OCI-LY1 (cell line): Measurements from ENCODE around the gene ENTPD2.

ENCODE experiments used
- H2AFZ ChIP-seq: fragments of 200-600 bp; sonication (generic), shearing (Covaris generic); 2 replicates; pipeline ENCODE4 v1.6.0; 2014; ENCODE audit warnings: antibody characterized with exemption, mild to moderate bottlenecking, low read length
- H3F3A ChIP-seq: fragments of 200-600 bp; sonication (generic), shearing (Covaris generic); 2 replicates; pipeline ENCODE4 v1.6.0; 2014; ENCODE audit warnings: mild to moderate bottlenecking, antibody characterized with exemption, low read length, moderate library complexity; ENCODE audit not compliant: insufficient read depth
- H3K27ac ChIP-seq: fragments of 200-600 bp; sonication (generic); 2 replicates; pipeline ENCODE4 v1.5.1; 2014; ENCODE audit warnings: low read length, mixed run types, mild to moderate bottlenecking, low read depth; ENCODE audit not compliant: poor library complexity, severe bottlenecking
- H3K27me3 ChIP-seq: fragments of 200-600 bp; sonication (generic); 2 replicates; pipeline ENCODE4 v1.6.0; 2014; ENCODE audit warnings: antibody characterized with exemption, mild to moderate bottlenecking, low read length, moderate library complexity; ENCODE audit not compliant: insufficient read depth
- H3K36me3 ChIP-seq: fragments of 200-600 bp; sonication (generic); 2 replicates; pipeline ENCODE4 v1.6.1; 2014; ENCODE audit warnings: mild to moderate bottlenecking, antibody characterized with exemption, low read length, moderate library complexity, mixed read lengths; ENCODE audit not compliant: insufficient read depth
- H3K4me1 ChIP-seq: fragments of 200-600 bp; sonication (generic); 2 replicates; pipeline ENCODE4 v1.5.1; 2014; ENCODE audit warnings: mild to moderate bottlenecking, low read length, moderate library complexity; ENCODE audit not compliant: insufficient read depth, severe bottlenecking
- H3K4me2 ChIP-seq: fragments of 200-600 bp; sonication (generic), shearing (Covaris generic); 2 replicates; pipeline ENCODE4 v1.6.1; 2014; ENCODE audit warnings: low read length
- H3K4me3 ChIP-seq: fragments of 200-600 bp; sonication (generic); 2 replicates; pipeline ENCODE4 v1.5.1; 2014; ENCODE audit warnings: low read length, low read depth, mild to moderate bottlenecking, mixed read lengths; ENCODE audit not compliant: poor library complexity, severe bottlenecking
- H3K79me2 ChIP-seq: fragments of 200-600 bp; shearing (Covaris generic); 2 replicates; pipeline ENCODE4 v1.6.1; 2016; ENCODE audit warnings: mixed run types, low read length, mixed read lengths; ENCODE audit not compliant: insufficient read depth
- H3K9ac ChIP-seq: fragments of 200-600 bp; sonication (generic), shearing (Covaris generic); 2 replicates; pipeline ENCODE4 v1.6.1; 2014; ENCODE audit warnings: mild to moderate bottlenecking, low read length, mixed read lengths
- H3K9me2 ChIP-seq: fragments of 200-600 bp; sonication (generic), shearing (Covaris generic); 2 replicates; pipeline ENCODE4 v1.6.1; 2014; ENCODE audit warnings: low read depth, mild to moderate bottlenecking, low read length, mixed read lengths
- H3K9me3 ChIP-seq: fragments of 200-600 bp; shearing (Covaris generic); 2 replicates; pipeline ENCODE4 v1.6.1; 2014; ENCODE audit warnings: low read length, mixed read lengths
- H4K20me1 ChIP-seq: fragments of 200-600 bp; sonication (generic), shearing (Covaris generic); 2 replicates; pipeline ENCODE4 v1.6.0; 2016; ENCODE audit warnings: mild to moderate bottlenecking, low read length; ENCODE audit not compliant: insufficient read depth
- CTCF ChIP-seq: fragments of 200-600 bp; sonication (generic), shearing (Covaris generic); IDR thresholded peaks from 2 replicates; pipeline ENCODE4 v1.5.1; 2017; ENCODE audit warnings: mild to moderate bottlenecking, antibody characterized with exemption, low read length, moderate library complexity, mixed read lengths
- EZH2 ChIP-seq: fragments of 200-600 bp; sonication (generic), shearing (Covaris generic); IDR thresholded peaks from 2 replicates; pipeline ENCODE4 v1.8.0; 2017; ENCODE audit warnings: borderline replicate concordance, mixed run types, mild to moderate bottlenecking, antibody characterized with exemption, low read length, moderate library complexity, mixed read lengths

The ENTPD2 gene

GRCh38 chr9:137089232-137089947, 35.5 kb upstream of the ENTPD2 start:
- no peaks in the 10 kb centered on the region for H3F3A ChIP-seq
- no peak for TF ChIP-seq CTCF
- no peak for TF ChIP-seq EZH2
- H3K36me3 ChIP-seq: peaks cover 17% of the 10 kb centered on the region; the same call in 1 of the 2 replicates
- H3K9me3 ChIP-seq: no peaks in the 10 kb centered on the region
- H3K4me1 ChIP-seq: peaks cover 34% of the 10 kb centered on the region
- no peak overlapping the region for H2AFZ ChIP-seq
- H3K27ac ChIP-seq: no peak overlapping the region
- no peaks in the 10 kb centered on the region for H4K20me1 ChIP-seq
- no peak overlapping the region; the same call in 1 of the 2 replicates for H3K9ac ChIP-seq
- no peaks in the 10 kb centered on the region for H3K27me3 ChIP-seq
- no peaks in the 10 kb centered on the region for H3K79me2 ChIP-seq
- no peaks in the 10 kb centered on the region for H3K9me2 ChIP-seq
- H3K4me3 ChIP-seq: no peak overlapping the region
- no peak overlapping the region for H3K4me2 ChIP-seq

- Histone ChIP-seq H3K4me1 (peaks cover 34% of the 10 kb centered on the region), H3K9me3 (no peaks in the 10 kb centered on the region)
These were observed 34.3 kb upstream of the ENTPD2 start for GRCh38 chr9:137088121-137088520.

GRCh38 chr9:137087409-137087925, 33.6 kb upstream of the ENTPD2 start:
- H2AFZ ChIP-seq: 0 out of 2 replicates have a peak overlapping the region, but pooled peaks have one; percentile 8
- H3K4me1 ChIP-seq: peaks cover 34% of the 10 kb centered on the region
- TF ChIP-seq CTCF (no peak), EZH2 (no peak)
- H3F3A ChIP-seq: no peaks in the 10 kb centered on the region
- H4K20me1 ChIP-seq: no peaks in the 10 kb centered on the region
- H3K4me2 ChIP-seq: peak overlapping the region; percentile 86
- no peaks in the 10 kb centered on the region; the same call in 1 of the 2 replicates for H3K27me3 ChIP-seq
- H3K9me3 ChIP-seq: no peaks in the 10 kb centered on the region
- no peaks in the 10 kb centered on the region for H3K9me2 ChIP-seq
- peak overlapping the region; percentile 85 for H3K9ac ChIP-seq
- peak overlapping the region; percentile 79 for H3K4me3 ChIP-seq
- H3K27ac ChIP-seq: peak overlapping the region; percentile 38
- H3K79me2 ChIP-seq: no peaks in the 10 kb centered on the region
- peaks cover 19% of the 10 kb centered on the region for H3K36me3 ChIP-seq

More at GRCh38 chr9:137088121-137088520, 34.3 kb upstream of the ENTPD2 start:
- Histone ChIP-seq H3K9ac (peak overlapping the region; percentile 85; the same call in 1 of the 2 replicates), H4K20me1 (no peaks in the 10 kb centered on the region), H3K79me2 (no peaks in the 10 kb centered on the region), H3K27ac (no peak overlapping the region), H3K36me3 (peaks cover 20% of the 10 kb centered on the region), H3K4me3 (peak overlapping the region; percentile 79), H3K9me2 (no peaks in the 10 kb centered on the region), H3F3A (no peaks in the 10 kb centered on the region), H3K4me2 (peak overlapping the region; percentile 86), H3K27me3 (no peaks in the 10 kb centered on the region), H2AFZ (no peak overlapping the region)
- TF ChIP-seq CTCF (no peak), EZH2 (no peak)
